HG02642 (cell line): Measurements from ENCODE around the gene SLC12A7.
"Not testable (repeated sequence)": the region's sequence is repeated elsewhere in the genome, so short reads cannot be mapped to it uniquely, and the experiment has no call there.

Experiments
- ATAC-seq: cut with Tn5 transposase; IDR thresholded peaks from one replicate; pipeline ENCODE4 v1.9.1; 2021; ENCODE audit warnings: mild to moderate bottlenecking; ENCODE audit not compliant: unreplicated experiment, poor library complexity

Gene SLC12A7

DNA sequence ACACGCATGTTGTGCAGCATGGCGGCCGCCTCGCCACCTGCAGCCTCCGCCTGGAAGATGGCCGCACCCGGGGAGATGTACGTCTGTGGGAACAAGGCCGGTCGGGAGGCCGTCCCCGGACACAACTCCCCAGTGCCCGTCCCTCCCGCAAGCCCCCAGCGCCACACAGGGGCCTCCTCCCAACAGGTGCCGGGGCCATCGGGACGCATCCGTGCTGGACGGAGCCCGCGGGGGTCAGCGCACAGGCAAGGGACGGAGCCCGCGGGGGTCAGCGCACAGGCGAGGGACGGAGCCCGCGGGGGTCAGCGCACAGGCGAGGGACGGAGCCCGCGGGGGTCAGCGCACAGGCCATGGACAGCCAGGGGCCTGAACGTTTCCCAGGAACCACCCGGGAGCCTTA is 26.5 kb downstream of the SLC12A7 start:
- no peak for ATAC-seq

GRCh38 chr5:1083823-1084605 is 27.8 kb downstream of the SLC12A7 start:
- no peak for ATAC-seq

- not testable (repeated sequence) for ATAC-seq
Observed at GRCh38 chr5:1083026-1083425, 28.8 kb downstream of the SLC12A7 start.

DNA sequence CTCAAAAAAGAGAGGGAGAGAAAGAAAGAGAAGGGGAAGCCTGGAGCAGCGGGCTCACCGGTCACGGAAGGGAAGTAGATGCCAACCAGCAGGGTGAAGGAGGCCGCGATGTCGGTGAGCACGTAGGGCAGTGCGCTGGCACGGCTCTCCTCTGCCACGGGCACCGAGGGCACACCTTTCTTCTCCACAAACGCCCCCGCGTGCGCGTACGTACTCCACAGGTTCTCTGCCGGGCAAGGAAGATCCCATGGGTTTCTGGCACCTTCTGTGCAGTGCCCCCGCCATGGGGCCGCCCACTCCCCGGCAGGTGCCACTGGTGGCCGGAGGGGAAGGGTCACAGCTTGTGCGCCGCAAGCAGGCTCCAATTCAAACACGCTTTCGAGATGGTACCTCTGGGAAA is 30.3 kb downstream of the SLC12A7 start:
- ATAC-seq, result no peak

DNA sequence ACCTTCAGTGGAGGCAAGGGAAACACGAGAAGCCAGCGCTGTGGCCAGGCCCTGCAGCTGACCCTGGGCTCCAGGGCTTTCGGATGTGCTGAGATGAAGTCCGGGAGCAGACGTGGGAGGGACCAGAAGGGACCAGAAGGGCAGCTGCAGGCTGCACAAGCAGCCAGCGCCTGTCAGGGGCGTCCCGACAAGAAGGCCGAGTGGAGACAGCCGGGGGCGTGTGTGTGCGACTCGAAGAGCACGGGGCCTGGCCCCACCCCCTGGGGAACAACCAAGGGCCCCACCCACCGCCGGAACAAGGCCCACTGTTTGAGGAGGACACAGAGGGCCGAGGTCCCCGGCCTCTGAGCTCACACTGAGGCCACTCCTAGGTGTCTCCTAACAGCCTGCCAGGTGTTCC is 31.4 kb downstream of the SLC12A7 start:
- no peak for ATAC-seq

- ATAC-seq, result no peak
Observed at GRCh38 chr5:1079961-1080360, 31.9 kb downstream of the SLC12A7 start.

DNA sequence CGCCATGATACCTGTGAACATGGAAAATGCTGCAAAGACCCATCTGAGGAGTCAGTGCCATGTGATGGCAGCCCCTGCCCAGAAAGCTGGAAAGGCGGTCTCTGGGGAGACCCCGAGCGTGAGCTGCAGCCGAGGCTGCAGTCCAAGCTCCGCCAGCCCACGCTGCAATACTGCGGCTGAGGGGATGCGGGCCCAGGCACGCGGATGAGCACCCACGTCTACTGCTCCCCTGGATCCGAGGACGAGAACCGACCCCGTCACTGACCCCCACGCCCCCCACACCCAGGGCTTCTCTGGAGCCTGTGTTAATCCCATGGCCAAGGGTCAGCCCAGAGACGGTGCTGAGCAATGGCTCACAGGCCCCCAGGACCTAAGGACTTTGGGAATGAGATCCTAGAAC is 32.4 kb downstream of the SLC12A7 start:
- no peak for ATAC-seq

GRCh38 chr5:1078851-1079250 is 33.0 kb downstream of the SLC12A7 start:
- no peak for ATAC-seq

- ATAC-seq, result no peak
Observed at GRCh38 chr5:1078206-1078605, 33.7 kb downstream of the SLC12A7 start.

DNA sequence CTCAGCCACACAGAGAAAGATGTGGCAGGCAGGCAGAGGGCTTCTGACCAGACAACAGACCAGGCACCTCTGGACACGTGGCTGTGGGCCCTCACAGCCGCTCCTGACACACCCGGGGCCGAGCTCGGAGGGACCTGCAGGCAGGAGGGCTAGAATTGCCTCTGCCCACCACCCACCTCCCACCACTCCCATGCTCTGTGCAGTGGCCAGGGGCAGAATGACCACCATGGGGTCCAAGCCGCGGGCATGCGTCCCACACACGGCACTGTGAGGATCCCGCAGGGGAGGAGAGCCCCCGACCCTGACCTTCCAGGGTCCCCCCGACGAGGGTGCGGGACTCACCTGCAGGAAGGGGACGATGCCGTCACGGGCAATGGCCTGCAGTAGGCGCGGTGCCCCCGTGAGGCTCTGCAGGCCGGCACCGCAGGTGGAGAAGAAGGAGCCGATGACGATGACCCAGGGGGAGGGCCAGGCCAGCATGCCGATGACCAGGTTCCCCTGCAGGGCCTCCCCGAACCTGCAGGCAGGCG is 34.3 kb downstream of the SLC12A7 start:
- ATAC-seq, result no peak

DNA sequence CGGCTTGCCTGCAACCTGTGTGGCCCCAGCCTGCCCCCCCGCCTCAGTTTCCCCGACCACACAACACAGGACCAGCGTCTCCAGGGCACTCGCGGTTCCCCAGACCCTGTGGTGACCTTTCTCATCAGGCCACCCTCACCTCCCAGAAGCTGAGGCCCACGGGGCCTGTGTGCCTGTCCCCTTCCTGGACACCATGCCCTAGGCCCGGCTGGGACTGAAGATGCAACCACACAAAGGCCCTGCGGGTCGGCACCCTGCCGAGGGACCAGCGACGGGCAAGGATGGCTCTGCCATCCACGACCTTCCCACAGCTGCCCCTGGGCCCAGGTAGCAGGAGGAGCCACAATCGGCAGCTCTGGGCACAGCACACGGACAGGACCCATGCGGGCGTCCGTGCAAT is 34.8 kb downstream of the SLC12A7 start:
- no peak for ATAC-seq

DNA sequence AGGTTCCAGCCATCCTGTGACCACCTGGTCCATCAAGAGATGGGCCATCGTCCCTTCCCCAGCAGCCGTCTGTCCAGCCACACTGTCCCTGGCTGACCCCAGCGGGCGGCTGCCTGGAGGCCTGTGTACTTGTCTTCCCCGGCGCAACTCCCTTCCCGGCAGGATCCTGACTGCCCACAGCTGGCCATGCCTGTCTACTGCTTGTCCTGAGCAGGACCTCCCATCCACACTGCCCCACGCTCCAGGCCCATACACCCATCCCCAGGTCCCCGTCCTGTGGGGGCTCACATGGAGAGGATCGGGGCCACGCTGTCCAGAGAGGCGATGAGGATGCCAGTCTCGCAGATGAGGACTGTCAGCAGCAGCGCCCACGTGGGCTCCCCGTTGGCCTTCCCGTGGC is 35.5 kb downstream of the SLC12A7 start:
- ATAC-seq, result no peak

- ATAC-seq, result no peak
Observed at GRCh38 chr5:1075931-1076330, 35.9 kb downstream of the SLC12A7 start.

- ATAC-seq, result no peak
Observed at GRCh38 chr5:1075555-1075881, 36.3 kb downstream of the SLC12A7 start.

DNA sequence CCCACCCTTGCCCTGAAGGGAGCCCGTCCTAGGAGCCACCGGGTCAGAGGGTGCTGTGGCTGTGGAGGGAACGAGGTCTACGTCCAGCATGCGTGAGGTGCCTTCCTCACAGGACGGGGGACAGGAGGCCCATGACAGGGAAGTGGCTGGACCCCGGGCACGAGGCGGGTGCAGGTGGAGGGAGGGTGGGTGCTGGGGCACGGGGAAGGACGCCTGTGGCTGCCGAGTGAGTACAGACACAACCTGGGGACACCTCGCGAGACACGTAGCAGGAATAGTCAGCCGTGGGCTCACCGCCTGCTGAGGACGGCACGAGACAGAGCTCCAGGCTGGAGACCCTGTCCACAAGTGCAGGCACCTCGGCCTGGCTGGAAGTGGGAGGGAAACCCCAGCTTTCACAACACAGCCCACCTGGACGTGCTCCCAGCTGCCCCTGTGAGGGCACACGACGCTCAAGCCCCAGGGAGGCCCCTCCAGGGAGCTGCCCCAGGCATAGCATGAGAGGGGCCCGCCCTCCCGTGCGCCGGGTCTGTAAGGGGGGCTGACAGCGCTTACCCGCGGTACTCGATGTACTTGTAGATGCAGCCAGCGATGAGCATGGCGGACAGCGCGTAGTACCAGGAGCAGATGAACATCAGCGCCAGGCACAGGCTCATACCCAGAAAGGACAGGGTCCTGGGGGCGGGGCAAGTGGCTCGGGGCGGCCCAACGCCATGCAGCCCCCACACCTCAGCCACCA is 36.9 kb downstream of the SLC12A7 start:
- ATAC-seq, result no peak

DNA sequence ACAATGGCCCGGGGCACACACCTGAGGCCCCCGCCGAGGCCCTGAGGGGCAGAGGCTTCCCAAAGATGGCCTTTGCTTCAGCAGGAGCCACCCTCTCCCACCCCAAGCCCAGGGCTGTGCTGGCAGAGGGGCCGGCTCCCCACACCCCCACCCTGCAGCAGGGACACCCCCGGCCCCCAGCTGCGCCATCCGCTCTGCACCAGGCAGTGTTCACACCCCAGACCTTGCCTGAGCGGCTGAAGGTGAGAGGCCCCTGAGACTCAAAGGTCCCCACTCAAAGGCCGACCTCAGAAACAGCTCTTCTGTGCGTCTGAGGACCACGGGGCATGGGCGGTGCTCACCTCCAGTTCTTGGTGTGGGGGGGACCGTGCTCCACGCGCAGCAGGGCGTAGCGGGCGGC is 37.6 kb downstream of the SLC12A7 start:
- no peak for ATAC-seq

GRCh38 chr5:1073239-1074102 is 38.4 kb downstream of the SLC12A7 start:
- ATAC-seq, result no peak

GRCh38 chr5:1069720-1070088 is 42.2 kb downstream of the SLC12A7 start:
- ATAC-seq, result no peak

- no peak for ATAC-seq
Observed at GRCh38 chr5:1068895-1069719, 42.8 kb downstream of the SLC12A7 start.
